HL-60 (cell line): ENCODE measurements around the gene PGS1.

Experiments
- DNase-seq, 2 experiments: peaks; one replicate each; pipeline ENCODE4 v3.0.0-alpha.2; 2010 to 2020; ENCODE audit warnings: low read depth in 1 of 2, low spot score in 1 of 2
- H3K27ac ChIP-seq: fragments of 250-450 bp; sonication (Bioruptor Pico); replicated peaks from 2 replicates; pipeline ENCODE4 v1.5.1; 2020; ENCODE audit warnings: mild to moderate bottlenecking, moderate library complexity
- H3K27me3 ChIP-seq: fragments of 250-450 bp; sonication (Bioruptor Pico); 2 replicates; pipeline ENCODE4 v1.5.1; 2021; ENCODE audit warnings: mild to moderate bottlenecking, moderate library complexity; ENCODE audit not compliant: insufficient read depth, poor library complexity, severe bottlenecking
- H3K4me3 ChIP-seq: replicated peaks from 2 replicates; pipeline ENCODE4 v1.5.1; 2011; ENCODE audit warnings: mild to moderate bottlenecking, control low read depth, low read length; ENCODE audit not compliant: insufficient read depth
- GABPA ChIP-seq: IDR thresholded peaks from 2 replicates; pipeline ENCODE4 v1.6.1; 2012; ENCODE audit warnings: low read depth
- POLR2AphosphoS5 ChIP-seq: IDR thresholded peaks from 2 replicates; pipeline ENCODE4 v1.6.1; 2012; ENCODE audit warnings: low read depth
- SPI1 ChIP-seq: IDR thresholded peaks from 2 replicates; pipeline ENCODE4 v1.6.1; 2012; ENCODE audit warnings: low read depth, mild to moderate bottlenecking, borderline replicate concordance
- TF ChIP-seq, protein P1 (sequence below): IDR thresholded peaks from one replicate; pipeline ENCODE4 v1.5.1; 2011; ENCODE audit warnings: low read length, control low read depth, inconsistent platforms; ENCODE audit not compliant: insufficient read depth
- TF ChIP-seq, protein P2 (sequence below): IDR thresholded peaks from 2 replicates; pipeline ENCODE4 v1.6.1; 2012; ENCODE audit warnings: low read depth; ENCODE audit not compliant: insufficient replicate concordance

PGS1 gene

GRCh38 chr17:78466786-78467715 lies 88.6 kb downstream of the PGS1 start:
- no peak overlapping the region for H3K27ac ChIP-seq
- no peaks in the 10 kb centered on the region for H3K27me3 ChIP-seq
- H3K4me3 ChIP-seq: no peak overlapping the region
- no peak for TF ChIP-seq GABPA
- TF ChIP-seq SPI1: no peak
- DNase-seq: no peak

DNA sequence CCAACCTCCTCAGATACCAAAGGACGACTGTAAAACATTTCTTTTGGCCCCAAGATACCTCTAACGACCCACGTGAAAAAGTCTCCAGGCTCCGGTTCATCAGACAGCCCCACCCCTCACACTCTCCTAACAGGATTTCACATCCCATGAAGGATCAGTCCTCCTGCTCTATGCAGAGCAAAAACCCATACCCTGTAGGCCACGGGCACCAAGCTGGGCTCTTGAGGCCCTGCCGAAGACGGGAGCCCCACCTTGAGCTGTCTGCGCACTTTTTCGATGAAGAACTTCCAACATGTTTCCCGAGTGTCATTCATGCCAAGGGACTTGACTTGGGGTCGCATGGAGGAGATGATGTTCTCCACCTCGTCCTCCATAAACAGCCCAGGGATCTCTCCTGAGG lies 89.9 kb downstream of the PGS1 start:
- DNase-seq: no peak
- TF ChIP-seq, protein P1, sequence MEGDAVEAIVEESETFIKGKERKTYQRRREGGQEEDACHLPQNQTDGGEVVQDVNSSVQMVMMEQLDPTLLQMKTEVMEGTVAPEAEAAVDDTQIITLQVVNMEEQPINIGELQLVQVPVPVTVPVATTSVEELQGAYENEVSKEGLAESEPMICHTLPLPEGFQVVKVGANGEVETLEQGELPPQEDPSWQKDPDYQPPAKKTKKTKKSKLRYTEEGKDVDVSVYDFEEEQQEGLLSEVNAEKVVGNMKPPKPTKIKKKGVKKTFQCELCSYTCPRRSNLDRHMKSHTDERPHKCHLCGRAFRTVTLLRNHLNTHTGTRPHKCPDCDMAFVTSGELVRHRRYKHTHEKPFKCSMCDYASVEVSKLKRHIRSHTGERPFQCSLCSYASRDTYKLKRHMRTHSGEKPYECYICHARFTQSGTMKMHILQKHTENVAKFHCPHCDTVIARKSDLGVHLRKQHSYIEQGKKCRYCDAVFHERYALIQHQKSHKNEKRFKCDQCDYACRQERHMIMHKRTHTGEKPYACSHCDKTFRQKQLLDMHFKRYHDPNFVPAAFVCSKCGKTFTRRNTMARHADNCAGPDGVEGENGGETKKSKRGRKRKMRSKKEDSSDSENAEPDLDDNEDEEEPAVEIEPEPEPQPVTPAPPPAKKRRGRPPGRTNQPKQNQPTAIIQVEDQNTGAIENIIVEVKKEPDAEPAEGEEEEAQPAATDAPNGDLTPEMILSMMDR: no peak
- TF ChIP-seq GABPA (no peak), SPI1 (no peak)
- Histone ChIP-seq H3K27me3 (no peaks in the 10 kb centered on the region), H3K27ac (no peak overlapping the region), H3K4me3 (no peak overlapping the region)

DNA sequence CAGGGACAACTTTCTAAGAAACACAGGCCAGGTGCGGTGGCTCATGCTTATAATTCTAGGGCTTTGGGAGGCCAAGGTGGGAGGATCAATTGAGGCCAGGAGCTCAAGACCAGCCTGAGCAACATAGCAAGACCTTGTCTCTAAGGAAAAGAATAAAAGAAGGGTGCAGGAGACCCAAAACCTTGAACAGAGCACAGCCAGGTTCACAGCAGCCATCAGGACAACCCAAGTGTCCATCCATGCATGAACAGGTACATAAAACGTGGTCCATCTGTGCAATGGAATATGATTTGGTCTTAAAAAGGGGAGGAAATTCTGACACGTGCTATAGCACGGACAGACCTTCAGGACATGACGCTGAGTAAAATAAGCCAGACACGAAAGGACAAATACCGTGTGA lies 91.0 kb downstream of the PGS1 start:
- TF ChIP-seq, protein P2, sequence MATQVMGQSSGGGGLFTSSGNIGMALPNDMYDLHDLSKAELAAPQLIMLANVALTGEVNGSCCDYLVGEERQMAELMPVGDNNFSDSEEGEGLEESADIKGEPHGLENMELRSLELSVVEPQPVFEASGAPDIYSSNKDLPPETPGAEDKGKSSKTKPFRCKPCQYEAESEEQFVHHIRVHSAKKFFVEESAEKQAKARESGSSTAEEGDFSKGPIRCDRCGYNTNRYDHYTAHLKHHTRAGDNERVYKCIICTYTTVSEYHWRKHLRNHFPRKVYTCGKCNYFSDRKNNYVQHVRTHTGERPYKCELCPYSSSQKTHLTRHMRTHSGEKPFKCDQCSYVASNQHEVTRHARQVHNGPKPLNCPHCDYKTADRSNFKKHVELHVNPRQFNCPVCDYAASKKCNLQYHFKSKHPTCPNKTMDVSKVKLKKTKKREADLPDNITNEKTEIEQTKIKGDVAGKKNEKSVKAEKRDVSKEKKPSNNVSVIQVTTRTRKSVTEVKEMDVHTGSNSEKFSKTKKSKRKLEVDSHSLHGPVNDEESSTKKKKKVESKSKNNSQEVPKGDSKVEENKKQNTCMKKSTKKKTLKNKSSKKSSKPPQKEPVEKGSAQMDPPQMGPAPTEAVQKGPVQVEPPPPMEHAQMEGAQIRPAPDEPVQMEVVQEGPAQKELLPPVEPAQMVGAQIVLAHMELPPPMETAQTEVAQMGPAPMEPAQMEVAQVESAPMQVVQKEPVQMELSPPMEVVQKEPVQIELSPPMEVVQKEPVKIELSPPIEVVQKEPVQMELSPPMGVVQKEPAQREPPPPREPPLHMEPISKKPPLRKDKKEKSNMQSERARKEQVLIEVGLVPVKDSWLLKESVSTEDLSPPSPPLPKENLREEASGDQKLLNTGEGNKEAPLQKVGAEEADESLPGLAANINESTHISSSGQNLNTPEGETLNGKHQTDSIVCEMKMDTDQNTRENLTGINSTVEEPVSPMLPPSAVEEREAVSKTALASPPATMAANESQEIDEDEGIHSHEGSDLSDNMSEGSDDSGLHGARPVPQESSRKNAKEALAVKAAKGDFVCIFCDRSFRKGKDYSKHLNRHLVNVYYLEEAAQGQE: no peak
- Histone ChIP-seq H3K4me3 (no peak overlapping the region), H3K27ac (no peak overlapping the region), H3K27me3 (no peaks in the 10 kb centered on the region)
- no peak for DNase-seq

DNA sequence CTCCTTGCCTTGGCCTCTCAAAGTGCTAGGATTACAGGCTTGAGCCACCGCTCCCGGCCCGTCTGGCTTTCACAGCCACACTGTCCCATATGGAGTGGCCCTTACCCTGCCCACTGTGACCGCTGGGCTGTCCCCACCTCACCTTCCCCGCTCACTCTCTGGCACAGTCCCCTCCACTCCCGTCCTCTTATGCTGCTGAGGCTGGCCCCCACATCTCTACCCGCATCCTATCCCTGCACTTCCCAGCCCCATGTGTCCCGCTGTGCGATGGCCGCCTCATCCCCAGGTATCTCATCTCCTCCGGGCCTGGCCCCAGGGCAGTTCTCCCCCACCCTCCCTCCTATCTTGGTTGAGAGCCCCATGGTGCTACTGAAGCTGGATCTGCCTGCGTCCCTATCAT lies 93.2 kb downstream of the PGS1 start:
- no peak overlapping the region for H3K27ac ChIP-seq
- no peak overlapping the region for H3K4me3 ChIP-seq
- H3K27me3 ChIP-seq: no peaks in the 10 kb centered on the region
- no peak for DNase-seq
- TF ChIP-seq POLR2AphosphoS5 (no peak), GABPA (no peak), SPI1 (no peak)
- TF ChIP-seq, protein P2: no peak
- TF ChIP-seq, protein P1: no peak
